ENCODE measurements around the gene PMVK.
A peak's percentile ranks its signal among the peaks of the same experiment; 100 is the strongest.

Gene PMVK

DNA sequence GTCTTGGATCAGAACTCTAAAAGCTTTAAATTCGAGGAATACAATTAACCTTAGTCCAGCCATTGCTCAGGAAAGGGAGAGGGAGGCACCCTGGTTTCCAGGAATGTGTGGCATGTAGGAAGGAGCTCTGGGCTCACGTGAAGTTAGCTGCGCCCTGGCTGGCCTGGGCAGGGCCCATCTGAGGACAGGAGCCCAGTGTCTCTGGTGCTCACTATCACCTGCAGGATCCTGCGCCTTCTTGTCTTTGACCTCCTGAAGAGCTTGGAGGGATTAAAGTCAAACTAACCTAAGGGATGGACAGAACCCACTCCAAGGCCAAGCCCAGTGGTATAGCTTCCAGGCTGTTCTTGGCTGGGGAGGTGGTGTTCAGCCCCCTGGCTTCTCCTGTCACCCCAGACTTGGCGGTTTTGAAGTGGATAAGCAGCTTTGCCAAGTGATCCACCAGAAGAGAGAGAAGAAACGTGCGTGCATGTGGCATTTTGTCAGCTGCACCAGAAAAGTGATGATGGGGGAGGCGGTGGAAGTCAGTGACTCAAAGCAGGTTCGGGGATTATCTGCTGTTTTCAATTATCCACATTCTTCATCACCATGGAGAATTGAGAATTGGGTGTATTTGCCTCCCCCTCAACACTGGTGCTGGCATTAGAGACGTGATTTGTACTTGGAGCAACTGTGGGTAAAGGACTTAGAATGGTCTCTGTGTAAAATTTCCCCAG is 54.5 kb downstream of the PMVK start:
- ChIA-PET POLR2A (no interaction called here), CTCF (interaction anchor here (0.8 to 4.3 kb wide), 24 partner anchors 9 to 402 kb away, joined by 3 to 41 read pairs (median 4); partner anchors contain the start of genes KCNN3 and PMVK)
- no peak for DNase-seq (ENCODE audit: low read depth, low spot score)
- TF ChIP-seq, protein P1, sequence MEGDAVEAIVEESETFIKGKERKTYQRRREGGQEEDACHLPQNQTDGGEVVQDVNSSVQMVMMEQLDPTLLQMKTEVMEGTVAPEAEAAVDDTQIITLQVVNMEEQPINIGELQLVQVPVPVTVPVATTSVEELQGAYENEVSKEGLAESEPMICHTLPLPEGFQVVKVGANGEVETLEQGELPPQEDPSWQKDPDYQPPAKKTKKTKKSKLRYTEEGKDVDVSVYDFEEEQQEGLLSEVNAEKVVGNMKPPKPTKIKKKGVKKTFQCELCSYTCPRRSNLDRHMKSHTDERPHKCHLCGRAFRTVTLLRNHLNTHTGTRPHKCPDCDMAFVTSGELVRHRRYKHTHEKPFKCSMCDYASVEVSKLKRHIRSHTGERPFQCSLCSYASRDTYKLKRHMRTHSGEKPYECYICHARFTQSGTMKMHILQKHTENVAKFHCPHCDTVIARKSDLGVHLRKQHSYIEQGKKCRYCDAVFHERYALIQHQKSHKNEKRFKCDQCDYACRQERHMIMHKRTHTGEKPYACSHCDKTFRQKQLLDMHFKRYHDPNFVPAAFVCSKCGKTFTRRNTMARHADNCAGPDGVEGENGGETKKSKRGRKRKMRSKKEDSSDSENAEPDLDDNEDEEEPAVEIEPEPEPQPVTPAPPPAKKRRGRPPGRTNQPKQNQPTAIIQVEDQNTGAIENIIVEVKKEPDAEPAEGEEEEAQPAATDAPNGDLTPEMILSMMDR (IDR thresholded peaks at IDR 0.05; ENCODE audit: insufficient read depth, low read length, missing control alignments), result no peak
- no peak overlapping the region for H3K4me3 ChIP-seq (ENCODE audit: low read depth, low read length)

DNA sequence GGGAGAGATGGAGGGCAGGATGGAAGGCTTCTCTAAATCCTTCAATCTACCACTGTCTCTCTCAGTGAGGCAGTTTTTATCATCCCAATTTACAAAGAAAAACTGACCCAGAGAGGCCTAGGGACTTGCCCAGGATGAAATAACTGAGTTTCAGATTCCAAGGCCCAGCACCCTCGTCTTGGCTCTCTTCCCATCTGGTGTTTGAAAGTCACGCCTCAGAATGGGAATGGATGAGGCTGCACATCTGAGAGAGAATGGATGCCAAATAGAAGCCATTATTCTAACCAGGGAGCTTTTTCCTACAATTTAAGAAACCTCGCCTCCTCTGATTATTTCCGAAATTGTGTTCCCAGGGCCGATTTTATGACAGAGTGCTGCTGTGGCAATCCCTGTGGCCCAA is 55.8 kb downstream of the PMVK start:
- CTCF ChIA-PET, result interaction anchor here (0.8 to 4.3 kb wide), 18 partner anchors 8 to 400 kb away, joined by 3 to 41 read pairs (median 4); partner anchors contain the start of genes KCNN3 and PMVK
- no peak for DNase-seq (ENCODE audit: low read depth, low spot score)
- TF ChIP-seq, protein P1 (IDR thresholded peaks at IDR 0.05; ENCODE audit: insufficient read depth, low read length, missing control alignments), result no peak
- no peak overlapping the region for H3K4me3 ChIP-seq (ENCODE audit: low read depth, low read length)
- POLR2A ChIA-PET, result no interaction called here

DNA sequence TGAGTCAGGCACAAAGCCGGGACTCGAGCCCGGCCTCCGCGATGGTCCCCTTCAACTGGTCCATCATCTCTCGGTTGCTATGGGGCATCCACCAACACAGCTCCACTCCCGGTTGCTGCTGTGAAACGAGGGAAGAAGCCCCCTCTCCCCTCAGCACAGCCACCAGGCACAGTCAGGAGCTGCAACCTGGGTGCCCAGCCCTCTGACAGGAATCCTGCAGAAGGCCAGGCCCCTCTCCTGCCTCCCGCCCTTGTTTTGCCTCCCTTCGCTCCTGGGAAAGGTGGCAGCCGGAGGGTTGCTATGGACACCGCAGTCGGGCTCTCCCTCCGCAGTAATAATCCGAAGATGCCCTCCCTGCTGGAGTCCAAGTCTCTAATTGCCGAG is 57.5 kb downstream of the PMVK start:
- TF ChIP-seq, protein P1 (IDR thresholded peaks at IDR 0.05; ENCODE audit: insufficient read depth, low read length, missing control alignments), result no peak
- no peak overlapping the region for H3K4me3 ChIP-seq (ENCODE audit: low read depth, low read length)
- ChIA-PET POLR2A (no interaction called here), CTCF (interaction anchor here (0.6 to 9.2 kb wide), 42 partner anchors 8 to 400 kb away, joined by 3 to 129 read pairs (median 4); partner anchors contain the start of gene KCNN3)
- no peak for DNase-seq (ENCODE audit: low read depth, low spot score)

DNA sequence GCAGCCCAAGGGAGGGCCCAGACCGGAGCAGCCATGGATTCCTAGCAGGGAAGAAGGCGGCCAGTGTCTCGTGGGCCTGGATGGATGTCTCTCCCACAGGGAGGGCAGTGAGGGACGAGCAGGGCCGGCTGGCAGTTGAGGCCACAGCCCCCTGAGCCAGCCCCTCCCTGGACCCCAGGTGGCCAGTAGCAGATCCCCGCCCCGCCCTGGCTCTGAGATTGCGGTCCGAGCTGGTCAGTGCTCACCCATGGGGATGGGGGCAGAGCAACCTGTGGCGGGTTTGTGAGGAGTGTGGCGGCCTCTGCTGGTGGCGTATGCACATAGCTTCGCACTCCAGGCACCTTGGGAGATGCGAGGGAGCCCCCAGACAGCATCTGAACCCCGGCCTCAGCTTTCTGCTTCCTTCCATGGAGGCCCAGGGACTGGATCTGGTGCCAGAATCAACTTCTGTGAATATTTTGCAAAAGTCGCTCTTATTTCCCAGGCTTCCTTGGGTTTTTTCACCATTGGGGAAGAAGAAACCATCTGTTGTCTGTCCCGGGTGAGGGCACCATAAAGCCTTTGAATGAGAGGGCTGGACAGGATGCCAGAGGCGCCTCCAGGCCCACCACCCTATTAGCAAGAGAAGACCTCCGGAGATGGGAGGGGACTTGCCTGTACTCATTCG is 58.0 kb downstream of the PMVK start:
- CTCF ChIA-PET, result interaction anchor here (0.6 to 9.2 kb wide), 43 partner anchors 7 to 399 kb away, joined by 3 to 129 read pairs (median 4); partner anchors contain the start of gene KCNN3
- TF ChIP-seq, protein P1 (IDR thresholded peaks at IDR 0.05; ENCODE audit: insufficient read depth, low read length, missing control alignments), result peak; percentile 94

DNA sequence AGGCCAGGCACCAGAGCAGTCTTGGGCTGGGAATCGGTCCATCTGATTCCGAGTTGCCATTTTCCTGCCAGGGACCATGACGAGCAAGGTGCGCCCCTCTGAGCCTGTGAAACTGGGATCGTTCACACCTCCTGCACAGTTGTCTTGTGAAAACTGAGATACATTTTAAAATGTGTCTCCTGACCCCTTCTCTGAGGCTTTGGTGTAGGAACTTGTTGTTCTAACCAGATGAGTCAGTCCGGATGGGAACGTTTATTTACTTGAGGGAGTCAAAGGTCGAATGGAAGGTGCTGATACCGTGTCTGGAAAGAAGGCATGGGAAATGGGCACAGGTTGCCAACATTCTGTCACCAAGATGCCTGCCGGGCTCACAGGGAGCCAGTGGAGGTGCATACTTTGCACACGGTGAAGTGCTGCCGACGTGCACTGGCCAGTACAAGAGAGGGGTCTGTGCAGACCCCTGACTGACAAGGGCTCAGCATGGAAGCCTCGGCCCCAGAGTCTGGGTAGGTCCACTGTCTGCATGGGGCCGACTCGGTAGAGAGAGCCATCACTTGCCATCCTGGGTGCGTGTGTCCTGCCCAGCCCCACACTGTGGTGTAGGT is 59.0 kb downstream of the PMVK start:
- TF ChIP-seq, protein P1 (IDR thresholded peaks at IDR 0.05; ENCODE audit: insufficient read depth, low read length, missing control alignments), result no peak
- no peak overlapping the region for H3K4me3 ChIP-seq (ENCODE audit: low read depth, low read length)
- POLR2A ChIA-PET, result no interaction called here

More for the DNA sequence above, 58.0 kb downstream of the PMVK start:
- H3K4me3 ChIP-seq (ENCODE audit: low read depth, low read length), result no peak overlapping the region
- POLR2A ChIA-PET, result no interaction called here
- no peak for DNase-seq (ENCODE audit: low read depth, low spot score)

More for the DNA sequence above, 59.0 kb downstream of the PMVK start:
- no peak for DNase-seq (ENCODE audit: low read depth, low spot score)
- CTCF ChIA-PET, result interaction anchor here (1.2 to 9.2 kb wide), 12 partner anchors 10 to 317 kb away, joined by 3 to 129 read pairs (median 8); partner anchors contain the start of gene KCNN3

Measured in AG04449 (cell line).